Head of caudate nucleus (tissue), 42 donors: Measurements from ENCODE around the gene SOX13.
"Not testable (repeated sequence)": the region's sequence is repeated elsewhere in the genome, so short reads cannot be mapped to it uniquely, and the experiment has no call there.

Experiments
- DNase-seq, 42 donors: peaks; one replicate each; pipeline versions ENCODE4 v3.0.0 to v3.0.0-alpha.2; 2020 to 2021; ENCODE audit warnings: mixed read lengths in 7 of 42
- intact Hi-C: fragments of 100-400 bp; cut with DNase I; formaldehyde crosslinking; loops from one replicate; pipeline ENCODE4 v1.15.0; 2022

SOX13 gene

DNA sequence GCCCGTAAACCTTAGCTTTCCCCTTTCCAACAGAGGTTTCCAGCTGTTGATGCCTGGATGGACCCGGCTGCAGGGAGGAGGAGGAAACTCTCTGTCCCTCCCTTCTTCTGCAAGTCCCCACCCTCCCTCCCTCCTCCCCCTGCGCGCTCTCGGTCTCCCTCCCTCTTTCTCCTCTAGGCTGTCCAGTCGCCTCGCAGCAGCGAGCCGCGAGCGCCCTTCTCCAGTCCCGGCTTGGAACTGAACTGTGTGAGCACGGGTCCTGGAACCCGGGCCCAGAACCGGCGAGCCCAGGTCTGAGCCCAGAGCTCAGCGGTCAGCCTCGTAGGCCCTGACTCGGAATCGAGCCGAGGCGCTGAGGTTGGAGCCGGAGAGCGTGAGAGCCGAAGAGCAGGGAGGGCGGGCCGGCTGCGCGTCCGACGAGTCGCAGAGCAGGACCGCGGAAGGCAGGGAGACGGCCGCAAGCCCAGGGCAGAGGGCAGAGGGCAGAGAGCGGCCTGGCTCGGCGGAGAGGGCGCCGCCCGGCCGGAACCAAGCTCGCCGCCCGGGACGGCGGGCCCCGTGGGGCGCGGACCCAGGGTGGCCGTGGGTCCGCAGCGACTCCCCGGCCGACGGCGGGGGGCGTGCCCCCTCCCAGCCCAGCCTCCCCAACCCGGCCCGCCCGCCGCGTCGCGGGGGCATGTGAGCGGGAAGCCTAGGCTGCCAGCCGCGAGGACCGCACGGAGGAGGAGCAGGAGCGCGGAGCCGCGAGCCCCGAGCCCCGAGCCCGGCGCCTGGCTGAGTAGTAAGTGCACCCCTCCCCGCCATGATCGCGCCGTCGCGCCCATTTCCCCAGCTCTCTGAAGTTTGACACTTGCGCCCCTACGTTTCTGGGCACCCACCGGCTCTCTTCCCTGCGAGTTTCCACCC, at the start of gene SOX13:
TSS of gene SOX13 (plus strand) at position 185 of the 906 bp plus-strand sequence. CDS start 39,801 bp downstream, outside the sequence.
- intact Hi-C loops: loop anchor here (2.0 to 5.0 kb wide), 2 partner anchors 54 to 76 kb away; no protein-coding TSS in a partner anchor
- DNase-seq: peak; percentile 73 to 95 (median 88)

- intact Hi-C loops: no loop called here
- no peak for DNase-seq
Observed at GRCh38 chr1:204025917-204026707, 46.8 kb upstream of the SOX13 start.

DNA sequence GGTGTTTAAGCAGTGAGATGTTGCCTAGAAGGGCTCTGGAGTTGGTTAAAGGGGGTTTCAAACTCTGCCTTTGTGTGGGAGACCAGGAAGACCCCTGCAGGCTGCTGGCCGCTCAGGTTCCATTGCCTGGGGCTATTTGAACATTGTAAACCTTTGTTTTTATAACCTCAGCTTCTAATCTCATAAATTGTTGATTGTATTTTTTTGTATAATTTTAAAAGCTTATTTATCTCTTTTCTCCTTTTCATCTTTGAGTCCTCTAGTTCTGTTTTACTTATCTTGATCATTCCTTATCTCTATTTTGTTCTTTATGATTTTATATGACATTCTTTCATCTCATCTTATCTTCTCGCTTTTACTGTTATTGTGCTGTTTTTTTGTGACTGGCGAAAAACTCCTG, 45.5 kb upstream of the SOX13 start:
- DNase-seq: no peak
- intact Hi-C loops: no loop called here

- DNase-seq: no peak
- intact Hi-C loops: no loop called here
Observed at GRCh38 chr1:204029016-204029415, 43.9 kb upstream of the SOX13 start.

DNA sequence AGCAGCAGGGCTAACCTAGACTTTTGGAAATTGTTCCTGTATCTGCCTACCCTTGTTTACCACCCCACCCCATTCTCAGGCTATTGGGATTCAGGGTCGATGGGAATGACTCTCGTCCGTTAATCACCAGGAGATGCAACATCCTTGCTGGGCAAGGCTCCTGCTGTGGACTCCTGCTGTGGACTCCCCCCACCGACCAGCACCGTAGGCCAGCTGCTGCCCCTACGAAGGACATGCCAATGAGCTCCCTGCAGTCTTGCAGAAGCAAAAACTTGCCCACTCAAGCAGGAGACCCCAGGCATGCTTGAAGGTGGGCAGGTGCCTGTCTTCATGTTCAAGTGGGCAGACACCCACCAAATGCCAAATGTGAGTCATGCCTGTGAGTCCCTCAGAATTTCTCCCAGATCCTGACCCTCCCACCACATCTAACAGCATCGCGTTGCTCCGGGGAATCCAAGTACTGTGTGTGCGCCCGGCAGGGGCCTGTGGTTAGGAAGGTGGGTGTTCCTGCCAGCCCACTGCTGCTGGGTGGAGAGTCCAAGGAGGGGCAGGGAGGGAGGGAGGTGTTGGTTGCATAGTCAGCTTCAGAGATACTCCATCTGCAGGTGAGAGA, 41.7 kb upstream of the SOX13 start:
- intact Hi-C loops: no loop called here
- DNase-seq: no peak

GRCh38 chr1:204032642-204033235, 40.2 kb upstream of the SOX13 start:
- DNase-seq: peak in 3 of 42 donors; percentile 2 to 17 (median 6)
- intact Hi-C loops: no loop called here

DNA sequence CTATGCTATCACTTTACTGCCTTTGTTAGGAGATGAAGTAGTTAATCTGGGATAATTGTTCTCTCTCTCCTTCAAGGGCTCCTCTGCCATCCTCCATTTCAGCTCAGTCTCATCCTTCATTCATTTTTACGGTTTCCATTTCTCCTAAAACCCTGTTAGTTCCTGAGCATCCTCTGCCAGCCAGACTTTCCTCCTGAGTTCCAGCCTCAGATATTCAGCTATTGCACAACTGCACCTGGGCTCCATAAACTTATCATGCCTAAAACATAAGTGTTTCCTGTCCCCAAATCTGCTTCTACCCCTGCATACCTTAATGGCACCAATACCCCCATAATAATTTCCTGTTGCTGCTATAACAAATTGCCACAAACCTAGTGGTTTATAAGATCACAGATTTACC, 39.6 kb upstream of the SOX13 start:
- intact Hi-C loops: no loop called here
- no peak for DNase-seq

DNA sequence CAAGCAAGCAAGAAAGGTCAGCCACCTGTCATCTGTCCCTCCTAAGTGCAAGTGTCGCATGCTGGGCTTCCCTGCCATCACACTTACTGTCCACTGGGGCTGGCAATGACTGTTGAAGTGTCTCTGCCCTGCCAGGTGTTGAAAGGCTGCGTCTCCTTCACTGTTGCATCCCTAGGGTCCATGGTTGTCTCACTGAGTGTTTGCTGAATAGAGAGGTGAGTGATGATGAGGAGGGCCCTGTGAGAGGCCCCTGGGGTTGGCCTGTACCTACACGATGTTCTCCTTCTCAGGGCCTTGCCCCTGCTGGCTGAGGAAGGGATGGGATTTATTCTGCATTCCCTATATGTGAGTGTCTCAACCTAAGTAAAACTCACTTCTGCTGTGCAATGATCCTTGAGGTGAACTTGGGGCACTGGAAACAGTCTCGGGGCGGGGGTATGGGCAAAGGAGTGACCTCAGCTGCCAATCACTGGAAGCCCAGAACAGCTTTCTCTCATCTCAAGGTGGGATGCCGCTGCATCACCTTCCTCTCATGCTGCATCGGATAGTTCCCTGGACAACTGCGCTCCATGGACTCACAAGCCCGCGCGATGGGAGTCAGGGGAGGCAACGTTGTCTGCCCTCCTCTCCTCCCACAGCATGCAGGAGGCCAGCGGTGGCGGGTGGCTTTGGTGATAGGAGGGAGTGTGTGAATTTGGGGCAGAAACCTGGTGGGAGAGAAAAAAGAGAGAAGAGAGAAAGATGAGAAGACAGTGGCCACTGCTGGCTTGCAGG, 35.8 kb upstream of the SOX13 start:
- DNase-seq: no peak
- intact Hi-C loops: no loop called here

DNA sequence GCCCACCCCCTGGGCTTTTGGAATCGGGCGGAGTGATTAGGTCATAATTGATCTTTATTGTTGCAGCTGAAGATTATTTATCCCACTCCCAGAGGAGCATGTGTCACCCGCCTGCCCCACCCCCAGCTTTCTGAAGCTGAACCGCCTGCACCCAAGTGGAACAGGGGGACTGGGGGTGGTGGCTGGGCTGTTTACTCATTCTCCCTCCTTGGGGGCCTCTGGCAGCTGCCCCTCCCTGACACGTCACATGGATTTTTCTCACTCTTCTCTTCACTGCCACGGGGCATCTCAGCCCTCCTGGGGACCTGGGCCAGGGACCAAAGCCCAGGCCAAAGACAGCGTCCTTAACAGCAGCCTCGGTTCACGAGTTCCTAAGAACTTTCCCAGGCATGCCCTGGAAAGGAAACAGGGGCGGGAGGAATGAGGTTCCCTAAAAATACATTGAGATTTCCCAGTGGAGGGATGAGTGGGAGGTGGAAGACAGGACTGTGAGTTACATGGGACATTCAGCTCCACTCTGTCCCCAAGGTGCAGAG, 31.6 kb upstream of the SOX13 start:
- intact Hi-C loops: no loop called here
- DNase-seq: peak in 1 of 42 donors; percentile 18

DNA sequence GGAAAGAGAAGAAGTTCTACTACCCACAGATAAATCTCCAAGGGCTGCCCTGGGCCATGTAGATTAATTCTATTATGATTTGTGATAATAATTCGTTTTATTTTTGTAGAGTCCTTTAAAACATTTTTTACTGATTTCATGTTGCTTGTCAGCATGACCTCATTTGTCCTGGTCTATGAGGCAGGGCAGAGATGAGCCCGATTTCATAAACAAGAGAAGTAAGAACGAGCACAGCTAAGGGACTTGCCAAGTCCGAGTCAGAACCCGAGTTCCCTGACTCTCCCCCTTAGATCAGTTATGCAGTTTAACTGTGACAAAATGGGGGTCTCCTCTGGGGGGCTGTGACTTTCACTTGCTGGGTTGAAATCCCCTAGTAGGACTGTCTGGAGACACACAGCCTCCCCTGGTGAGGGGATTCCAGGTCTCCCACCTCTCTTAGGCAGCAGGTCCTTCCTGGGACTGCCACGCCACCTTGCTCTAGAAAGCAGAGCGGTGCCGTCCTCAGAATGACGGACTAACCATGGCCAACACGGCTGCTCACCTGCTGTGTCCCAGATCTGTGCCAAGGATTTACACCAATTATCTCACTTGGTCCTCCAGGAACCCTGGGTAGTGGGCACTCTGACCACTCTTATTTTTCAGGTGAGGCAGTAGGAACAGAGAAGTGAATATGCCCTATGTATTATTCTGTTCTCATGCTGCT, 31.0 kb upstream of the SOX13 start:
- DNase-seq: no peak
- intact Hi-C loops: no loop called here

GRCh38 chr1:204042516-204042915, 30.4 kb upstream of the SOX13 start:
- no peak for DNase-seq
- intact Hi-C loops: no loop called here

DNA sequence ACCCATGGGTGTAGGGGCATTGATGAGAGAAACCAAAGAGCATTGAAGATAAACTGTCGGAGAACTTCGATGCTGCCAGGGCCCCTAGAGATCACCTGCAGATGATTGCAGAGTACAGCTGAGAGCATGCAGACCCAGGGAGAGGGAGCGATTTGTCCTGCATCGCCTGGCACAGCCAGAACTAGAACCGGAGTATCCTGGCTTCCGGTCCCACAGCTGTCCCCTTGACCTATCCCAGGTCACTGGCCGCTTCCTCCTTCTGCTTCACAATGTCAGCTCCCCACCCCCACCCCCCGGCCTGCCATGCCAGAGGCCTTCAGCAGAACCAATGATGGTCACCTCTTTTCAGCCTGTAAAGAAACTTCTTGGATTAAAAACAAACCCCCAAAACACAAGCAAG, 29.2 kb upstream of the SOX13 start:
- no peak for DNase-seq
- intact Hi-C loops: no loop called here

- no peak for DNase-seq
- intact Hi-C loops: no loop called here
Observed at GRCh38 chr1:204044448-204044847, 28.5 kb upstream of the SOX13 start.

GRCh38 chr1:204045430-204045829, 27.5 kb upstream of the SOX13 start:
- DNase-seq: no peak
- intact Hi-C loops: no loop called here

- intact Hi-C loops: no loop called here
- no peak for DNase-seq
Observed at GRCh38 chr1:204046346-204046745, 26.6 kb upstream of the SOX13 start.

DNA sequence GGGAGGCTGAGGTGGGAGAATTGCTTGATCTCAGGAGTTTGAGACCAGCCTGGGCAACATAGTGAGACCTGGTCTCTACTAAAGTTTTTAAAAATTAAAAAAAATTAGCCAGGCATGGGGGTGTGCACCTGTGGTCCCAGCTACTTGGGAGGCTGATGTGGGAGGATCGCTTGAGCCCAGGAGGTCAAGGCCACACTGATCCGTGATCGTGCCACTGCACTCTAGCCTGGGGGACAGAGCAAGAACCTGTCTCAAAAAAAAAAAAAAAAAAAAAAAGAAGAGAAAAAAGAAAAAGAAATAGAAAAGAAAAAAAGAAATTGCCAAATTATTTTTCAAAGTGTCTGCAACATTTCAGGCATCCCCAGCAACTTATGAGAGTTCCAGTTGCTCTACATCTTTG, 24.1 kb upstream of the SOX13 start:
- intact Hi-C loops, DNase-seq: not testable (repeated sequence)

GRCh38 chr1:204051258-204051657, 21.7 kb upstream of the SOX13 start:
- intact Hi-C loops: no loop called here
- DNase-seq: no peak

- intact Hi-C loops: no loop called here
- no peak for DNase-seq
Observed at GRCh38 chr1:204051718-204052117, 21.2 kb upstream of the SOX13 start.
